Stimulated activated CD8-positive, alpha-beta memory T cell treated with anti-CD3 and anti-CD28 coated beads, Interleukin-7, amount 100 ng/mL, for 4 hours (primary cell): ENCODE measurements around the gene OR8B4.
"Not testable (repeated sequence)": the region's sequence is repeated elsewhere in the genome, so short reads cannot be mapped to it uniquely, and the experiment has no call there.

Experiments used
- DNase-seq, 2 donors: peaks; one replicate each; pipeline ENCODE4 v3.0.0-alpha.2; 2020; ENCODE audit warnings: low read depth in 2 of 2

The OR8B4 gene

DNA sequence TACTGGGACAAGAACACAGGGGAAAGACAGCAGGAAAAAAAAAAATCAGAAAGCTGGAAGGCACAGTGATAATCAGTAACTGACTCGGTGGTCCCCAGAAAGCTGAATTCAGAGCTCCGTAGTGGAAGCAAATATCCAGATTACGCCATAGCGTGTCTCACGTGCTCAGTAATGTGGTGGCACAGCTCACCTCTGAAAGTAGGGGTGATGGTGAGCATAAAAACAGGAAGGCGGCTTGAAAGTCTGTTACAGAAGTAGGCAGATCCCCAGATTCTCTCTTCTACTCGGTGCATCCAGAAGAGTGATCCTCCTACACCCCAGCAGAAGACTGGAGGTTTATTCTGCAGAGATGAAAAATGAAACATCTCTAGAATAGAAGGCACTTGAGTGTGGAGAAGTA, 14.8 kb downstream of the OR8B4 start:
- DNase-seq: no peak

DNA sequence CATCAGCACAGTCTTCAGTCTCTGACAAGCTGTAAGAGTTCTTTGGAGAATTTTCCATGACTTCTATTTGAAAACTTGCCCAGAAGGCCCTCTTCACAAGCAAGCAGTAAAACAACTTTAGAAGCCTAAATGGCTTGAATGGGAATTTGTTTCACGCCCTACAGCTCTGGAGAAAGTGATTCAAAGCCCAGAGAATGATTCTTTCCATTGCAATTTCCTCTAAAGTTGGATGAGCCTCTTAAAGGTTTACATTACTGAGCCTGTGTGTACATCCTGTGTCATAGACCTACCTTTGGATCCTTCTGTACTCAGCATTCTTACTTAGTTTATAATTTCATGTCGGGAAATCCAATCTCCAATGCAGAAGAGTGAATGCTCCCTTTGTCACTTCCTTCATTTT, 19.1 kb downstream of the OR8B4 start:
- DNase-seq: no peak

DNA sequence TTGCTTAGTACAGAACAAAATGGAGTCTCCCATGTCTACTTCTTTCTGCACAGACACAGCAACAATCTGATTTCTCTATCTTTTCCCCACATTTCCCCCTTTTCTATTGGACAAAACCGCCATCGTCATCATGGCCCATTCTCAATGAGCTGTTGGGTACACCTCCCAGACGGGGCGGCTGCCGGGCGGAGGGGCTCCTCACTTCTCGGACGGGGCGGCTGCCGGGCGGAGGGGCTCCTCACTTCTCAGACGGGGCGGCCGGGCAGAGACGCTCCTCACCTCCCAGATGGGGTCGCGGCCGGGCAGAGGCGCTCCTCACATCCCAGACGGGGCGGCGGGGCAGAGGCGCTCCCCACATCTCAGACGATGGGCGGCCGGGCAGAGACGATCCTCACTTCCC, 21.5 kb downstream of the OR8B4 start:
- DNase-seq: not testable (repeated sequence)

DNA sequence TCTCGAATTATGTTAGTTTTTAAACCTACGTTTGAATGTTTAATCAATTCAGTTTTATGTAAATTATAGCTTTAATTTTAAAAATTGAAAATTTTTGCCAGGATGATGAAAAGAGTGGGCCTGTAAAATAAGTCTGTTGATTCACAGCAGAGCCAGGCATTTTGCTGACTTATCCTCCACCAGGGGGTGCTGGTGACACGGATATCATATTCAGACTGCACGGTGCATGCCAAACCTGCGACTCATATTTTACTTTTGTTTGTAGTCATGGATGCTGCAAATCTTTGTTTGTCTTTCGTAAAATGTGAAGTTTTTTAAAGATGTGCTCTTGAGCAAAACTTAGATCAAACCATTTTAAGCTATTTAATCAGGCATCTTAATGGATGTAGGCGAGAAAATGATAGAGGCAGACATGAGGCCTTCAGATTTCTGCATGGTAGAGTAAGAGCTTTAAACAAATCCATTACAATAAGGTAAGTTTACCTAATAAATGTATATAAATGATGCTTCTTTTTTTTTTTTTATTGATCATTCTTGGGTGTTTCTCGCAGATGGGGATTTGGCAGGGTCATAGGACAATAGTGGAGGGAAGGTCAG, 22.2 kb downstream of the OR8B4 start:
- peak in 1 of 2 donors; percentile 8 for DNase-seq

DNA sequence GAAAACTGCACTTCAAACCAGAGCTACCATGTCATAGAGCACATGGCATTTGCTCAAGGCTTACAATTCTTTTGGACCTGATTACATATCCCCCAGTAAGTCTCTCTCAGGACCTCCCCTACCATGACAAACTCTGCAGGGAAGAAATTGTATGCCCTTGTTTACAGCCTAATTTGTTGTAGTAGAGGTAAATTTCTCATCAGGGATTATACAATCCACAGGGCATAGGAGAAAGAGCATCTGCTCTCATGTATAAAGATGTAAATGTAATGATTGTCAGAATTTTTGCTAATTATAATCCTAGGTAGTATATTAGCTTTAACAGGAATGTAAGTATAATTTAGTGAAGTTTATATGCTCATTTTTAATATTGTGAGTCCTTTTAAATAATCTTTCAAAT, 25.7 kb downstream of the OR8B4 start, which contains the start of gene OR8B3:
TSS of gene OR8B3 (minus strand) at position 101 of the 400 bp plus-strand sequence. CDS start 1,673 bp downstream, outside the sequence.
- DNase-seq: no peak

DNA sequence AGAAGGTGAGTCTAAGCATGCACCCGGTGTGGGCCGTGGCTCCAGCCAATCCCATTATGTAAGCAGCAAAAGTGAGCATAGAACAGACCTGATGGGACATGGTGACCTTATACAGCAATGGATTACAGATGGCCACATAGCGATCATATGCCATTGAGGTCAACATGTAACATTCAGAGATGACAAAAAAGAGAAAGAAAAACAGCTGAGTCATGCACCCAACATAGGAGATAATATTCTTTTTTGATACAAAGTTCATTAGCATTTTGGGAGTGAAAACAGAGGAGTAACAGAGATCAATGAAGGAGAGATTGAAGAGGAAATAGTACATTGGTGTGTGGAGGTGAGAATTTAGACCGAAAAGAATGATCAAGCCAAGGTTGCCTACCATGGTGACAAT, 27.8 kb downstream of the OR8B4 start:
- not testable (repeated sequence) for DNase-seq

DNA sequence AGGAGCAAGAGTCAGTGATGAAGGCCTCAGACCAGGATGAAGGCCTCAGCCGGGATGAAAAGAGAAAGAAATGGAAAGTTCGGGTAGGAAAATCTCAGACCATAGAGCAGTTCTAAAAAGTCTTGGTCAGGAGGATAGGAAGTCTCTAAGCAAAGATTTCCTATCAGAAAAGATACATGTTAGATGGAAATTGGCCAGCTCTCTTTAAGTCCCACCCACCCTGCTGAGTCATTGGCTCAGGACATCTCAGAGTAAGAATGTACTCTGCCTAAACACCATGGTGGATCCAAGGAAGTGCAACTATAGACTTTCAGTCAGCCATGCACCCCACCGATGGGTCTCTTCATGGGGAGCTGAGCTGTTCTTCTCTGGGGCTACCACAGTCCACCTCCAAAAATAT, 30.3 kb downstream of the OR8B4 start:
- DNase-seq: no peak

DNA sequence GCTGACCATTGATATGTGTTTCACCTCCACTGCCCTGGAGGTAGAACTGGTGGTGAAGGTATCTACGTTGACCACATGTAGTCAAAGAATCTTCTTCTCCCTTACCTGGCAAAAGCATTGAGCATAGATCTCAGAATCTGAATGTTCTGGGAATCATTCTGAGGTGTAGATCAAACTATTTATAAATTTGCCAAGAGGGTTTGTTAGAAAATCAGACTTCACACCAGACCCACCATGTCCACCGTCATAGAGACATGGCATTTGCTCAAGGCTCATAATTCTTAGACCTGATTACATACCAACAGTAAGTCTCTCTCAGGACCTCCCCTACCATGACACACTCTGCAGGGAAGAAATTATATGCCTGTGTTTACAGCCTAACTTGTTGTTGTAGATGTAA, 40.3 kb downstream of the OR8B4 start, which contains the start of gene OR8B2:
TSS of gene OR8B2 (minus strand) at position 101 of the 400 bp plus-strand sequence. CDS start 1,156 bp downstream, outside the sequence.
- DNase-seq: no peak

DNA sequence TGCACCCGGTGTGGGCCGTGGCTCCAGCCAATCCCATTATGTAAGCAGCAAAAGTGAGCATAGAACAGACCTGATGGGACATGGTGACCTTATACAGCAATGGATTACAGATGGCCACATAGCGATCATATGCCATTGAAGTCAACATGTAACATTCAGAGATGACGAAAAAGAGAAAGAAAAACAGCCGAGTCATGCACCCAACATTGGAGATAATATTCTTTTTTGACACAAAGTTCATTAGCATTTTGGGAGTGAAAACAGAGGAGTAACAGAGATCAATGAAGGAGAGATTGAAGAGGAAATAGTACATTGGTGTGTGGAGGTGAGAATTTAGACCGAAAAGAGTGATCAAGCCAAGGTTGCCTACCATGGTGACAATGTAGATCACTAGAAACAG, 41.8 kb downstream of the OR8B4 start:
- DNase-seq: not testable (repeated sequence)

DNA sequence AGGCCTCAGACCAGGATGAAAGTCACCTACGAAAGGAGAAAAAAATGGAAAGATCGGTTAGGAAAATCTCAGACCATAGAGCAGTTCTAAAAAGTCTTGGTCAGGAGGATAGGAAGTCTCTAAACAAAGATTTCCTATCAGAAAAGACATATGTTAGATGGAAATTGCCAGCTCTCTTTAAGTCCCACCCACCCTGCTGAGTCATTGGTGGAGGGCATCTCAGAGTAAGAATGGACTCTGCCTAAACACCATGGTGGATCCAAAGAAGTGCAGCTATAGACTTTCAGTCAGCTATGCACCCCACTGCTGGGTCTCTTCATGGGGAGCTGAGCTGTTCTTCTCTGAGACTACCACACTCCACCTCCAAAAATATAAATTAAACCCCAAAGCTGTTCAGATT, 44.1 kb downstream of the OR8B4 start:
- no peak for DNase-seq

DNA sequence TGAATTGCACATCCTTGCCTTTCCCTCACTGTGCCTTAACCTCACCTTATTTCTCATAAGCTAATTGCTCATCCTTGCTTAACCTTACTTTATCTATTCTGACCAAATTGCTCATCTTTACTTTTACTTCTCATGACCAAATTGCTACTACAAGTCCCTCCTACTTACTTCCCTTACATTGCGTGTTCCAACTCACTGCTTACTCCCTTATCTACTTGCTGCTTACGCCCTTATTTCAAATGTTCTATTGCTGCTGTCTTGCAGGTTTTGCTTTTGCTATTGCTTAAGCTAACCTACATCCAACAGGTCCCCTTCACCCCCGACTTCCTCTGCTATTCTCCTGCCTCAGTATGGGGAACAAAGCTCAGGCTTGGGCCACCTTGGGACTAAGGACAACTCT, 48.4 kb downstream of the OR8B4 start:
- no peak for DNase-seq
